NCI-H1436 (cell line): ENCODE measurements around the gene GLS2.
"Not testable (repeated sequence)": the region's sequence is repeated elsewhere in the genome, so short reads cannot be mapped to it uniquely, and the experiment has no call there.

Source experiments
- DNase-seq: peaks from one replicate; lab custom pipeline; 2025; lab: John Stamatoyannopoulos, UW

The GLS2 gene

DNA sequence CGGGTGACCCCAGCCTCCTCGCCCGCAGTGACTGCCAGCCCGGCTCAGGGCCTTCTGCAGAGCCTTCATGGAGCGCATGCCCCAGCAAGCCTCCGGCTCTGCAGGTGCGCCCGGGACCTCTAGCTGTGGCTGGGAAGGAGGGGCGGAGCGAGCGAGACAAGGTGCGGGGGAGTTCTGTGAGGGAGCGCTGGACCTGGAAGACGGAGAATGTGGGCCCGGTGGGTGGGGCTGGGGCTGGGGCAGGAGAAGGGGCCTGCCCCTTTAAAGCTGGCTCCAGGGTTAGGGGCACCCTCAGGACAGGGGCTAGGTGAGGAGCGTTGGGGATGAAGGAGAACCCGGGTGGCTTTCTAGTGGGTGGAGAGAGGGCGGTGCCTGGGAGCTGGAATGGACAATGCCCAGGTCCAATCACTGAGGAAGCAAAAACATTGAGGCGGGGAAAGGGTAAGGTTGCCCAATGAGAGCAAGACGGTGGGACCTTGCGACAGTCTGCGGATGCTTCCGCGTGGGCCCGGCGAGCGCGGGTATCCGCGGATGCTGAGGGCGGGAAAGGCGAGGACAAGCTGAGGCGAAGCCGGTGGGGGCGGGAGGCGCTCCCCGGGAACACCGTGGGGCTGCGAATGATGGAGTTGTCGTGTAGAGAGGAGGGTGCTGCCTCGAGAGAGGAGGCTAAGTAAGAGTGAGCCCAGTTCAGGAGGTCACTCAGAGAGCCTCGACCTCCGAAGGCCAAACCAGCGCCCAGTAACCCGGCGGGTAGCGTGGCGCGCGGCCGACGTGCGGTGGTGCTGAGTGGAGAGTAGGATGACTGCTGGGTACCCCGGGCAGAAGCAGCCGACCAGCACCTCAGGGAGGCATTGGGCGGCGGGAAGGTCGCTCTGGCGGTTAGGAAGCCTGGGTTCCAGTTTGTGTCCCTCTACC is at the start of gene GLS2:
Gene GLS2, minus strand, starts transcription at position 121 of the 915 bp plus-strand sequence. Its CDS starts 43 bp downstream, at position 78.
- DNase-seq: peak; percentile 76

DNA sequence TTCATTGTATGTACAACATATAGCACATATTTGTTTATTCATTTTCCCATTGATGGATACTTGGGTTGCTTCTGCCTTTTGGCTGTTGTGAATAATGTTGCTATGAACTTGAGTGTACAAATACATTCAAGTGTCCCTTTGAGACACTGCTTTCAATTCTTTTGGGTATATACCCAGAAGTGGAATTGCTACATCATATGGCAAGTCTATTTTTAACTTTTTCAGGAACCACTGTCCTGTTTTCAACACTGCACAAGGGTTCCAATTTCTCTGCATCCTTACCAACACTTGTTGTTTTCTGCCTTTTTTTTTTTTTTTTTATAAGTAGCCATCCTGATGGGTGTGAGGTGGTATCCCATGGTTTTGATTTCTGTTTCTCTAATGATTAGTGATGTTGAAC is 49.6 kb upstream of the GLS2 start:
- DNase-seq: no peak

DNA sequence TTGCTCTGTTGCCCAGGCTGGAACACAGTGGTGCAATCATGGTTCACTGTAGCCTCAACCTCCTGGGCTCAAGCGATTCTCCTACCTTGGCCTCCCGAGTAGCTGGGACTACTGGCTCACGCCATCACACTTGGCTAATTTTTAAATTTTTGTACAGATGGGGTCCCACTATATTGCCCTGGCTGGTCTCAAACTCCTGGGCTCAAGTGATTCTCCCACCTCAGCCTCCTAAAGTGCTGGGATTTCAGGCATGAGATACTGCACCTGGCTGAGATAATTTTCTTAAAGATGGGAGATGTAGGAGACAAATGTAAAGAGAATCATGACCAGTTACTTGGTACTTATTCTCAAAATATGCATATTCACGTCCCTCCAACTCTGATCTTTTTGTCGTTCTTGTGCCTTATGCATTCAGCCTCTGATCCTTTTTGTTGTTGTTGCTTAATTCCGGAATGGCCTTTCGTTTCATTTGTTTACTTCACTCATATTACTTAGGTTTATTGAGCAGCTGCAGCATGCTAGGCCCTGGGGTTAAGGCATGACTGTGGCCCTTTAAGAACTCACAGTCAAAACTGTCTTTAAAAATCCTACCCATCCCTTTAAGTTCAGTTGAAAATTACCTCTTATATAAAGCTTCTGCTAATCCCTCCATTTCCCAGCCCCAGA is 42.6 kb upstream of the GLS2 start:
- DNase-seq: no peak

DNA sequence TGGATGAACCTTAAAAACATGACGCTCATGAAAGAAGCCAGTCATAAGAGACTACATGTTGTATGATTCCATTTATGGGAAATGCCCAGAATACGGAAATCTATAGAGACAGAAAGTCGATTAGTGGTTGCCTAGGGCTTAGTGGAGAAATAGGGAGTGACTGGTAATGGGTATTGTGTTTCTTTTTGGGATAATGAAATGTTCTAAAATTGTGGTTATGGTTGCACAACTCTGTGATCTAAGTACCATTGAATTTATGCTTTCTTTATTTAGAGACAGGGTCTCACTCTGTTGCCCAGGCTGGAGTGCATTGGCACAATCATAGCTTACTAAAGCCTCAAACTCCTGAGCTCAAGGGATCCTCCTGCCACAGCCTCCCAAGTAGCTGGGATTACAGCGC is 41.7 kb upstream of the GLS2 start:
- no peak for DNase-seq

DNA sequence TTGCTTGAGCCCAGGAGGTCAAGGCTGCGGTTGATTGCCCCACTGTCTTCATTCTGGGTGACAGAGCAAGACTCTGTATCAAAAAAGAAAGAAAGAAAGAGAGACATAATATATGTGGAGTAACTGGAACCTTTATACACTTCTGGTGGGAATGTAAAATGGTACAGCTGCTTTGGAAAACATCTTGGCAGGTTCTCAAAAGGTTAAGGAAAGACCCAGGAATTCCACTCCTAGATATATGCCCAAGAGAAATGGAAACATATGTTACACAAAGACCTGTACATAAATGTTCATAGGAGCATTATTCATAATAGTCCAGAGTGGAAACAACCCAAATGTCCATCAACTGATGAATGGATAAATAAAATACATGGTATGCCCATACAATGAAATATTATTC is 40.9 kb upstream of the GLS2 start:
- DNase-seq: no peak

DNA sequence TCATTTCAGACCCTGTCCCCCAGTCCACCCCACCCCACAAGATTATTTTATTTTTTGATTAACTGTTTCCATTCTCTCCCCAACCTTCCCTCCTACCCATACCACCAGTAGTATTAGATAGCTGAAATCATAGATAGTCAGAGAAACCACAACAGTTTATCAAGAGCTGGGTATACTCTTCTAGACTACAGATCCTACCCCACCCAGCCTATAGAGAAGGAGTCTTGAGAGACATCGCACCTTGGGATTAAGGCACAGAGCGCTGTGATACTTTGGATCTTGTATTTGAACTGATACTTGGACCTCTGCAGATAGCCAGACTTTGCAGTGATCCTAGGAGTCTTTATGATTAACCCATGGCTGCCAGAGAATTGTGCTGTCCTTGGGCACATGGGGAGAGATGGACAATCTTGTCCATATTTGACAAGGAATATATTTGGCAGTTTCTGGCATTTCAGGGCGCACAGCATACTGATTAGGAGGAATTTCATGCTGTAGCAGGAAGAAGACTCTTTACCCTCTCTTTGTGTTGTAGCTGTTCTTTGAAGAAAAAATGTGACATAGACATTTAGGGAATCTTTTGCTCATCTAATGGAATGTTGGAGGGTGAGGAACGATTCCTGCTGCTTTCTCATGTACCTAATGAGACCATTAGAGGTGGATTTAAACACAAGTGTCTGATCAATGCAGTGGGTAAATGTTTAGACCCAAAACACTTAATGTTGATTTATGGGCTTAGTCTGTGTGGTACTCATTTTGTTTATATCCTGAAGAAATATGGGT is 34.6 kb upstream of the GLS2 start:
- DNase-seq: no peak

DNA sequence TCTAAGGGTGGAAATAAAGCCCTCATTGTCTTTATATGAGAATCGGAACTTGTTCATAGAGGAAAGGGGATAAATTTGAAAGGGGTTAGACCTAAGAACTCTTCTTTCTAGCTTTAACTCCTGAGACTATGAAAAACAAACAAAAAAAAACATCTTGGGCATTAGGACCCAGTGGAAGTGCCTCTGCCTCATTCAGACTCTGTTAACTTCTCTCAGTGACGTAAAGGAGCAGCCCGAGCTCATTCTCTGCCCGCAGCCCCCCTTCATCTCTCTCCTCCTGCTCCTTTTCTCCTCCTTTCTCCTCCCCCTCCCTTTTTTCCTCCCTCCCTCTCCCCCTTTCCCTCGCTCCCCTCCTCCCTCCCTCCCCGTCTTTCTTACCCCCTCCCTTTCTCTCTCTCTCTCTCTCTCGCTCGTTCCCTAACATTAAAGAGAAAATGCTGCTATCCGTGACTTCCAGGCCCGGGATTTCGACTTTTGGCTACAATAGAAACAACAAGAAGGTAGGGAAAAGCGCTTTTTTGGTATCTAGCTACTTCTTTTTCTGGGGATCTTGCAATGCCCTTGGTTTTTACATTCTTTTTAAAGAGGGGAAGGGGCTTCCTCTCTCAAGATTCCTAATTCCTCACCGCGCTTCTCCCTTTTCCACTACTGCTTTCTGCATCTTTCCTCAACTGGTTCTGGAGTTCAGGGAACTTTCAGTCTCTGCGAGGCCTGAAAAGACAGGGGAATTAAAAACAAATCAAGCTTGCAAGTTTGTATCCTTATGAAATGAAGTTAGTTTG is 33.8 kb upstream of the GLS2 start, which contains the start of gene RBMS2:
Gene RBMS2, plus strand, starts transcription at position 231 of the 782 bp plus-strand sequence. Its CDS starts 204 bp downstream, at position 435.
- peak; percentile 76 for DNase-seq

DNA sequence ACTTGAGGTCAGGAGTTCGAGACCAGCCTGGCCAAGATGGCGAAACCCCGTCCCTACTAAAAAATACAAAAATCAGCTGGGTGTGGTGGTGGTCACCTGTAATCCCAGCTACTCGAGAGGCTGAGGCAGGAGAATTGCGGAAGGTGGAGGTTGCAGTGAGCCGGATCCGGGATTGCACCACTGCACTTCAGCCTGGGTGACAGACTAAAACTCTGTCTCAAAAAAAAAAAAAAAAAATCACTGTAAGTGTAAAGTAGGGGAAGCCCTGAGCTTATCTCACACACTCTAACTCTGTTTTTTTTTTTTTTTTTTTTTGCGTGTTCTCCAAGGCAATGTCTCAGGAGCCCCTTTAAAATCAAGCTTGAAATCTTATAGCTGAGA is 33.2 kb upstream of the GLS2 start:
- DNase-seq: no peak

DNA sequence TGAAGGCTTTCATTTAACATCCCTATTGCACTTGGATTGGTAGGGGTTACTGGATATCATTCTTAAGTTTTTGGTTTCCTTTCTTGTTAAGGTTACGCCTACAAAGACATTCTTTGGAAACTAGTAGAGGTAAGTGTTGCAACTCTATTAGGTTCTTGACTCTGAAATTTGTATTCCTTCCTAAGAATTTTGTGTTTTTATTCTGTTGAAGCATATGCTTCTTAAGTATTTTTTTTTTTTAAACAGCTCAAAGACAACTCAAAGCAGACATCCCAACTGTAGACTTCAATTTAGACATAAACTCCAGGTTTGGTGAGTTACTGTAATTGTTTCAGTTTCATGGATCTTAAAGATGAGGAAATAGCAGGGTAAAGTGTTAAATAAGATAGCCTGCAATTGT is 32.5 kb upstream of the GLS2 start:
- DNase-seq: no peak

DNA sequence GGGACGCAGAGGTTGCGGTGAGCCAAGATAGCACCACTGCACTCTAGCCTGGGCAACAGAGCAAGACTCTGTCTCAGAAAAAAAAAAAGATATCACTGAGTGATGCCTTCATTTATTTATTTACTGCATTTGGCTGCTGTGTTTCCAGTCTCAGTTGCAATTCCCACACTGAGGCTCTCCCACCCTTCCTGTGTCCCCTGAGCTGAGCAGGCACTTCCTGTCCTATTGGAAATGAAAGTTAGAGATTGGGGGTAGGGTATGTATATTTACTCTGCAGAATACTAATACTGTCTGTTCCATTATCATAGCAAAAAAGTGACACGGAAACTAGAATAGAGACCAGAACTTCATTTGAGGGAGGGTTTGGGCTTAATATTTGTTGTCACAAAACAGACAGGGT is 32.1 kb upstream of the GLS2 start:
- DNase-seq: no peak

DNA sequence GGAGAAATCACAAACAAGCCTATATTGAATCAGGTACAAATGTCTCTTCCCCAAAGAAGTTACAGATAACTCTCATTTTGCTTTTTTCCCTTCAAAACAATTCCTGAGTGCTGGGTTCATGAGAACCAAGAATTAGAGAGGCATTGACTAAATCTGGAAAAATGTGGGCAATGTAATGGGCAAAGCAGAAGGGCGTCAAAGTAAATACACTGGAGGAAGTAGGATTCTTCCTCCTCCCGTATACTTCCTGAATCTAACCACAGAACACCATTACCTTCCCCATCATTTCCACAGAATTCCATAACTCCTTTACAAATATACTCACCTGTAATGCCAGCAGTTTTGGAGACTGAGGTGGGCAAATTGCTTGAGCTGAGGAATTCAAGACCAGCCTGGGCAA is 30.6 kb upstream of the GLS2 start:
- no peak for DNase-seq

DNA sequence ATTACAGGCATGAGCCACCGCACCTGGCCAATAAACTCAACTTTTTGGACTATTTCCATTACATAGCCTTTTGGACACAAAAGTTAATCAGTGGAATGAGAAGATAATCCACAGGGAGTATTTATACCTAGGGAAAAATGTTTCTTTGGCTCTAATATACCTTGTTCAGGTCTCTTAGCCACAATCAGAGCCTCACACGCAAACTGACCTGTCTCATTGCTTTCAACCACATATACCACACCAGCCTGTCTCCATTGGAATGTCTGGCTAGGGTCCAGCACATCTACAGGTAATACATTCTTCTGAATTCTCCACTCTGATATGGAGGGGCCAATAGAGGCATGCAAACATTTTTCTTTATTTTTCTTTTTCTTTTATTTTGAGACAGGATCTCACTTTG is 29.9 kb upstream of the GLS2 start:
- no peak for DNase-seq

DNA sequence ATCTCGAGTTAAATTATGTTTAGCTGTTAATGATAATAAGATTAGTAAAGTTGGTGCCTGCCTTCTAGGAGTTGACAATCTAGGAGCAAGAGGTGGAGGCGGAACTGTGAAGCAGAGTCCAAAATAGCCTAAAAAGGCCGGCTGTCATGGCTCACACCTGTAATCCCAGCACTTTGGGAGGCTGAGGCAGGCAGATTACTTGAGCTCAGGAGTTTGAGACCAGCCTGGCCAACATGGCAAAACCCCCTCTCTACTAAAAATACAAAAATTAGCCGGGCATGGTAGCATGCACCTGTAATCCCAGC is 26.0 kb upstream of the GLS2 start:
- DNase-seq: not testable (repeated sequence)

DNA sequence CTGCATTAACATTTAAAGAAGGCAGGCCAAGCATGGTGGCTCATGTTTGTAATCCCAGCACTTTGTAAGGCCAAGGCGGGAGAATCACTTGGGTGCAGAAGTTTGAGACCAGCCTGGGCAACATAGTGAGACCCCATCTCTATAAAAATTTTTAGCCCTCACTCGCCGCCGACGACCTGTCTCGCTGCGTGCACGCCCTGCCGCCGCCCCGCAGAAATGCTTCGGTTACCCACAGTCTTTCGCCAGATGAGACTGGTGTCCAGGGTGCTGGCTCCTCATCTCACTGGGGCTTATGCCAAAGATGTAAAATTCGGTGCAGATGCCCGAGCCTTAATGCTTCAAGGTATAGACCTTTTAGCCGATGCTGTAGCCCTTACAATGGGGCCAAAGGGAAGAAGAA is 22.8 kb upstream of the GLS2 start:
- DNase-seq: no peak

DNA sequence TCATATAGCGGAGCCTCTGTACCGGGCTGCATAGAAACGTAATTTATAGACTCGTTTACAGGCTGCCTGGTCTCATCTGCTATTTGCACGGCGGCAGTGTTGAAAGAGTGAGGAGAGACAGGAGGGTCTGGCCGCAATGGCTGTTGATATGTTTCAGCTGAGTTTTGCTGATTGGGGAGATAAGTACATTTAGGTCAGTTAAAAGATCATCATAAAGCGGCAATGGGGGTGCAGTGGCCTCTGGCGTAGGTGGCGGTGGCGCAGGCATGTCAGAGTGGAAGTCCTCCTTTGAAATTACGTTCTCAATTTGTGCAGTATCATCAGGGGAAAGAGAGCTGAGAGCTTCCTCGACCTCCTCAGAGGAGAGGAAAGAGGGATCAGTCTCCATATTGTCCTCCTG is 11.9 kb upstream of the GLS2 start:
- DNase-seq: not testable (repeated sequence)

DNA sequence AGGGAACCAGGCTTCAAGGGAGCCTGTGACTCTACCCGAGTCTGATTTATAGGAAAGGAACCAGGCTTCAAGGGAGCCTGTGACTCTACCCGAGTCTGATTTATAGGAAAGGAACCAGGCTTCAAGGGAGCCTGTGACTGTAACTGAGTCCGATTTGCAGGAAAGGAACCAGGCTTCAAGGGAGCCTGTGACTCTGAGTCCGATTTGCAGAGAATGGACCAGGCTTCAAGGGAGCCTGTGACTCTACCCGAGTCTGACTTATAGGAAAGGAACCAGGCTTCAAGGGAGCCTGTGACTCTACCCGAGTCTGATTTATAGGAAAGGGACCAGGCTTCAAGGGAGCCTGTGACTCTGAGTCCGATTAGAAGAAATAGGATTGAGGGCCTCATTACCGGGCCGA is 11.5 kb upstream of the GLS2 start:
- DNase-seq: not testable (repeated sequence)

DNA sequence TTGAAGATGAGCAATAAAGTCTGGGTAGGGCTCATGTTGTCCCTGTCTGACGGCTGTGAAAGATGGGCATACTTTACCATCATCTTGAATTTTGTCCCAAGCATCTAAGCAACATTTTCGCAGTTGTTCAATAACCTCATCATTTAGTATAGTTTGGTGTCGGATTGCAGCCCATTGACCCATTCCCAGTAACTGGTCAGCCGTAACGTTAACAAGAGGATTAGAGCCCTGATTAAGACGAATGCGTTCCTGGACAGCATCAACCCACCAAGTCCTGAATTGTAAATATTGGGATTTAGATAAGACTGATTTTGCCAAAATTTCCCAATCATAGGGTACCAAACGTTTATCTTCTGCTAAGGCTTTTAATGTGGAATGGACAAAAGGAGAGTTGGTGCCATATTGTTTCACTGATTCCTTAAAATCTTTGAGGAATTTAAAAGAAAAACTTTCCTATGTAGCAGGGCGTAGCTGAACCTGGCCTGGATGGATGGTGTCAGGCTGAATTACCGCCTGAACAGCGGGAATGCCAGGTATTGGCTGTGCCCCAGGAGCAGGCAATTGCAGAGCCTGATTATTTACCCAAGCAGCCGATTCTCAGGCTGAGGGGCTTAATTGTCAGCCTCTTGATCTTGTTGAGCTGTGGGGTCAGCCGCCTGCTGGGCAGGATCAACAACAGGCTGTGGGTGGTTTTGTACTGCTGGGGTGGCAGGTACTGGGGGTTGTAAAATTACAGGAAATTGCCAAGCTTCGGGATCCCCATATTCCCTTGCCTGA is 10.4 kb upstream of the GLS2 start:
- not testable (repeated sequence) for DNase-seq

DNA sequence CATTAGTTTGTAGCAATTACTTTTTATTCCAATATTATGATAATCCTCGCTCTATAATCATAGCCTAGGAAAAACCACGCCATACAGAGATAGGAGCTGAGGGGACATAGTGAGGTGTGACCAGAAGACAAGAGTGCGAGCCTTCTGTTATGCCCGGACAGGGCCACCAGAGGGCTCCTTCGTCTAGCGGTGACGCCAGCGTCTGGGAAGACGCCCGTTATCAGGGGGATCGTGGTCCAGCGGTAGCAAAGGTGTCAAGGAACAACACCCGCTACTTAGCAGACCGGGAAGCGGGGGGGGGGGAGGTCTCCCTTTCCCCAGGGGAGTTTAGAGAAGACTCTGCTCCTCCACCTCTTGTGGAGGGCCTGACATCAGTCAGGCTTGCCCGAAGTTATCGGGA is 8.7 kb upstream of the GLS2 start:
- not testable (repeated sequence) for DNase-seq

DNA sequence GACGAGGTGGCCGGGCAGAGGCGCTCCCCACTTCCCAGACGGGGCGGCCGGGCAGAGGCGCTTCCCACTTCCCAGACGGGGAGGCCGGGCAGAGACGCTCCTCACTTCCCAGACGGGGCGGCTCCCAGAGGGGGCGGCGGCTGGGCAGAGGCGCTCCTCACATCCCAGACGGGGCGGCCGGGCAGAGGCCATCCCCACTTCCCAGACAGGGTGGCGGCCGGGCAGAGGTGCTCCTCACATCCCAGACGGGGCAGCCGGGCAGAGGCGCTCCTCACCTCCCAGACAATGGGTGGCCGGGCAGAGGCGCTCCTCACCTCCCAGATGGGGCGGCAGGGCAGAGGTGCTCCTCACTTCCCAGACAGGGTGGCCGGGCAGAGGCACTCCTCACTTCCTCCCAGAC is 6.5 kb upstream of the GLS2 start:
- not testable (repeated sequence) for DNase-seq

DNA sequence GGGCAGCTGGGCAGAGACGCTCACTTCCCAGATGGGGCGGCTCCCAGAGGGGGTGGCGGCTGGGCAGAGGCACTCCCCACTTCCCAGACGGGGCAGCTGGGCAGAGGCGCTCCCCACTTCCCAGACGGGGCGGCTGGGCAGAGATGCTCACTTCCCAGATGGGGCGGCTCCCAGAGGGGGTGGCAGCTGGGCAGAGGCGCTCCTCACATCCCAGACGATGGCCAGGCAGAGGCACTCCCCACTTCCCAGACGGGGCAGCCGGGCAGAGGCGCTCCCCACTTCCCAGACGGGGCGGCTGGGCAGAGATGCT is 6.1 kb upstream of the GLS2 start:
- DNase-seq: not testable (repeated sequence)

DNA sequence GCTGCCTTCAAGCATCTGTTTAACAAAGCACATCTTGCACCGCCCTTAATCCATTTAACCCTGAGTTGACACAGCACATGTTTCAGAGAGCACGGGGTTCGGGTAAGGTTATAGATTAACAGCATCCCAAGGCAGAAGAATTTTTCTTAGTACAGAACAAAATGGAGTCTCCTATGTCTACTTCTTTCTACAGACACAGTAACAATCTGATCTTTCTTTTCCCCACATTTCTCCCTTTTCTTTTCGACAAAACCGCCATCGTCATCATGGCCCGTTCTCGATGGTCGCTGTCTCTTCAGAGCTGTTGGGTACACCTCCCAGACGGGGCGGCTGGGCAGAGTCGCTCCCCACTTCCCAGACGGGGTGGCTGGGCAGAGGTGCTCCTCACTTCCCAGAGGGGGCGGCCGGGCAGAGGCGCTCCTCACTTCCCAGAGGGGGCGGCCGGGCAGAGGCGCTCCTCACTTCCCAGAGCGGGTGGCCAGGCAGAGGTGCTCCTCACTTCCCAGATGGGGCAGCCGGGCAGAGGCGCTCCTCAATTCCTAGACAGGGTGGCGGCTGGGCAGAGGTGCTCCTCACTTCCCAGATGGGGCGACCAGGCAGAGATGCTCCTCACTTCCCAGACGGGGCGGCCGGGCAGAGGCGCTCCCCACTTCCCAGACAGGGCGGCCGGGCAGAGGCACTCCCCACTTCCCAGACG is 5.6 kb upstream of the GLS2 start:
- DNase-seq: not testable (repeated sequence)
